ENCODE data around the gene MAPK7. TPM values are rescaled to one million over a fixed set of nuclear protein-coding genes. Genes with fewer than 3 reads are reported as not detected.

The MAPK7 gene
- total RNA-seq, 4 donors from 2014 or later, result 15.3 to 112 (median 48.3) TPM

GRCh38 chr17:19410875-19411620 is 32.8 kb downstream of the MAPK7 start, which contains the start of gene RNF112:
RNF112 (plus strand) TSS chr17:19411232; CDS start chr17:19411409, 177 bp downstream.
- no peaks in the 10 kb centered on the region for H3K36me3 ChIP-seq
- no peak for DNase-seq
- H3K4me3 ChIP-seq, result peak within 1 kb of the TSS in 3 of 4 donors; percentile 16 to 30 (median 18)
- in situ Hi-C loops (cut with MboI; ENCODE audit: low pct_ligation_motif_present in 1 of 4, low pct_unique_long_range_greater_than_20kb in 1 of 4, low sequenced_read_pairs in 3 of 4), result no loop called here
- WGBS, 2 donors (ENCODE audit: low coverage in 1 of 2), result 51% methylated on average over 23 of the region's 23 CpGs; no CpG with 5 or more reads in 1 of the 2 donors
- TF ChIP-seq EP300 (IDR thresholded peaks at IDR 0.05; ENCODE audit: low read depth), result no peak
- TF ChIP-seq POLR2AphosphoS5 (IDR thresholded peaks at IDR 0.05), result no peak
- TF ChIP-seq POLR2A (IDR thresholded peaks at IDR 0.05), result no peak
- TF ChIP-seq CTCF (IDR thresholded peaks at IDR 0.05), result no peak
- H3K9me3 ChIP-seq, result no peaks in the 10 kb centered on the region
- no peaks in the 10 kb centered on the region for H3K27me3 ChIP-seq
- intact Hi-C loops (cut with DNase I; ENCODE audit: low total_unique reads), result no loop called here
- H3K27ac ChIP-seq, result peak within 1 kb of the TSS; percentile 3 to 61 (median 42)
- peaks cover 0 to 12% (median 0%) of the 10 kb centered on the region in 4 donors for H3K4me1 ChIP-seq

- no peaks in the 10 kb centered on the region for H3K36me3 ChIP-seq
- no peak for DNase-seq
- H3K4me1 ChIP-seq, result peaks cover 0 to 12% (median 0%) of the 10 kb centered on the region in 4 donors
- TF ChIP-seq POLR2AphosphoS5 (IDR thresholded peaks at IDR 0.05) (no peak), POLR2A (IDR thresholded peaks at IDR 0.05) (no peak), CTCF (IDR thresholded peaks at IDR 0.05) (no peak), EP300 (IDR thresholded peaks at IDR 0.05; ENCODE audit: low read depth) (no peak)
- 74% methylated on average over 9 of the region's 9 CpGs; no CpG with 5 or more reads in 1 of the 2 donors for WGBS, 2 donors (ENCODE audit: low coverage in 1 of 2)
- H3K27ac ChIP-seq, result peak overlapping the region; percentile 3 to 61 (median 42)
- peak overlapping the region in 3 of 4 donors; percentile 16 to 30 (median 18) for H3K4me3 ChIP-seq
- in situ Hi-C loops (cut with MboI; ENCODE audit: low pct_ligation_motif_present in 1 of 4, low pct_unique_long_range_greater_than_20kb in 1 of 4, low sequenced_read_pairs in 3 of 4) (no loop called here), intact Hi-C loops (cut with DNase I; ENCODE audit: low total_unique reads) (no loop called here)
- H3K27me3 ChIP-seq, result no peaks in the 10 kb centered on the region
- H3K9me3 ChIP-seq, result no peaks in the 10 kb centered on the region
Measured at GRCh38 chr17:19411631-19412030, 33.3 kb downstream of the MAPK7 start.

GRCh38 chr17:19412510-19412909 is 34.2 kb downstream of the MAPK7 start:
- Histone ChIP-seq H3K9me3 (no peaks in the 10 kb centered on the region), H3K27me3 (no peaks in the 10 kb centered on the region), H3K36me3 (no peaks in the 10 kb centered on the region), H3K4me3 (no peak overlapping the region), H3K4me1 (peaks cover 0 to 12% (median 0%) of the 10 kb centered on the region in 4 donors), H3K27ac (no peak overlapping the region)
- intact Hi-C loops (cut with DNase I; ENCODE audit: low total_unique reads) (no loop called here), in situ Hi-C loops (cut with MboI; ENCODE audit: low pct_ligation_motif_present in 1 of 4, low pct_unique_long_range_greater_than_20kb in 1 of 4, low sequenced_read_pairs in 3 of 4) (no loop called here)
- TF ChIP-seq EP300 (IDR thresholded peaks at IDR 0.05; ENCODE audit: low read depth) (no peak), POLR2A (IDR thresholded peaks at IDR 0.05) (no peak), POLR2AphosphoS5 (IDR thresholded peaks at IDR 0.05) (no peak), CTCF (IDR thresholded peaks at IDR 0.05) (no peak)
- no peak for DNase-seq
- WGBS, 2 donors (ENCODE audit: low coverage in 1 of 2), result 90% methylated on average over 16 of the region's 16 CpGs; no CpG with 5 or more reads in 1 of the 2 donors

- 72 to 84% methylated on average over 3 to 12 of the region's 12 CpGs for WGBS, 2 donors (ENCODE audit: low coverage in 1 of 2)
- in situ Hi-C loops (cut with MboI; ENCODE audit: low pct_ligation_motif_present in 1 of 4, low pct_unique_long_range_greater_than_20kb in 1 of 4, low sequenced_read_pairs in 3 of 4), result no loop called here
- no peak overlapping the region for H3K4me3 ChIP-seq
- no peaks in the 10 kb centered on the region for H3K9me3 ChIP-seq
- no peak for DNase-seq
- intact Hi-C loops (cut with DNase I; ENCODE audit: low total_unique reads), result no loop called here
- H3K27me3 ChIP-seq, result no peaks in the 10 kb centered on the region
- peaks cover 0 to 14% (median 0%) of the 10 kb centered on the region in 4 donors for H3K4me1 ChIP-seq
- H3K36me3 ChIP-seq, result no peaks in the 10 kb centered on the region
- H3K27ac ChIP-seq, result no peak overlapping the region
- TF ChIP-seq POLR2A (IDR thresholded peaks at IDR 0.05) (no peak), POLR2AphosphoS5 (IDR thresholded peaks at IDR 0.05) (no peak), CTCF (IDR thresholded peaks at IDR 0.05) (no peak), EP300 (IDR thresholded peaks at IDR 0.05; ENCODE audit: low read depth) (no peak)
Measured at GRCh38 chr17:19412984-19413383, 34.7 kb downstream of the MAPK7 start.

All from transverse colon (tissue), 4 donors.